WI38 (cell line): ENCODE results near the gene NOP10.

Experiments
- H3K4me3 ChIP-seq: 2 replicates; pipeline ENCODE4 v1.5.1; 2011; ENCODE audit warnings: low read depth, mild to moderate bottlenecking, control low read depth, low read length
- CTCF ChIP-seq: IDR thresholded peaks from 2 replicates; pipeline ENCODE4 v1.5.1; 2012; ENCODE audit warnings: low read depth, mild to moderate bottlenecking, control low read depth, low read length

Gene NOP10

GRCh38 chr15:34335176-34336032 is 7.5 kb downstream of the NOP10 start:
- TF ChIP-seq CTCF, result no peak
- no peak overlapping the region for H3K4me3 ChIP-seq

- H3K4me3 ChIP-seq, result no peak overlapping the region
- TF ChIP-seq CTCF, result no peak
These were observed 8.3 kb downstream of the NOP10 start for GRCh38 chr15:34334672-34335071.

GRCh38 chr15:34332553-34333120 is 10.3 kb downstream of the NOP10 start:
- TF ChIP-seq CTCF, result no peak
- H3K4me3 ChIP-seq, result no peak overlapping the region

- H3K4me3 ChIP-seq, result no peak overlapping the region
- no peak for TF ChIP-seq CTCF
These were observed 11.1 kb downstream of the NOP10 start for GRCh38 chr15:34331809-34332208.

- TF ChIP-seq CTCF, result no peak
- H3K4me3 ChIP-seq, result no peak overlapping the region
These were observed 12.7 kb downstream of the NOP10 start for GRCh38 chr15:34330279-34330678.

- no peak for TF ChIP-seq CTCF
- no peak overlapping the region for H3K4me3 ChIP-seq
These were observed 13.9 kb downstream of the NOP10 start for GRCh38 chr15:34329006-34329405.

GRCh38 chr15:34327906-34328305 is 15.0 kb downstream of the NOP10 start:
- H3K4me3 ChIP-seq, result no peak overlapping the region
- no peak for TF ChIP-seq CTCF
